HCT116 (cell line): ENCODE data around the gene PDK2. TPM values are rescaled to one million over a fixed set of nuclear protein-coding genes. Genes with fewer than 3 reads are reported as not detected.
A peak's percentile ranks its signal among the peaks of the same experiment; 100 is the strongest.

ENCODE experiments used
- ATAC-seq: fragments of 200-7000 bp; cut with Tn5 transposase; 2 replicates; pipeline ENCODE4 v1.9.1; 2020; ENCODE audit warnings: mild to moderate bottlenecking, moderate library complexity
- BruUV-seq: library from RNA; stranded (reverse); fragments of 400-500 nt; replicated peaks from 2 replicates; lab custom pipeline; 2021; lab: Mats Ljungman, UMichigan
- CTCF ChIA-PET: fragments of 300-600 bp; sonication (Branson Sonifier 250); formaldehyde crosslinking; loops from one replicate; lab custom pipeline; 2021; ENCODE audit warnings: antibody characterized with exemption; lab: Charles Lee
- POLR2A ChIA-PET: fragments of 300-600, 350-600 bp; sonication (Branson Sonifier 250); formaldehyde crosslinking; loops from one replicate; lab custom pipeline; 2021; ENCODE audit warnings: antibody characterized with exemption; lab: Charles Lee
- RAD21 ChIA-PET, 2 experiments: fragments of 300-600 bp; sonication (Branson Sonifier 250); formaldehyde crosslinking; loops; one replicate each; lab custom pipeline; 2023; ENCODE audit warnings: low total read pairs in 2 of 2; ENCODE audit not compliant: uncharacterized antibody in 2 of 2, unreplicated experiment in 2 of 2, low non-redundant PET in 1 of 2; lab: Charles Lee
- DNase-seq: peaks from one replicate; pipeline ENCODE4 v3.0.0-alpha.2; 2010; ENCODE audit warnings: low read depth, low spot score
- H2AFZ ChIP-seq: fragments of 200-600 bp; shearing (Covaris generic), sonication (generic); 2 replicates; pipeline ENCODE4 v1.6.1; 2017; ENCODE audit warnings: low read depth, mixed run types, mixed read lengths, antibody characterized with exemption, low read length; ENCODE audit not compliant: poor library complexity, severe bottlenecking
- H3K27ac ChIP-seq: 2 replicates; pipeline ENCODE4 v1.5.1; 2012; ENCODE audit warnings: low read depth, low read length
- H3K27me3 ChIP-seq: fragments of 200-600 bp; sonication (generic); 2 replicates; pipeline ENCODE4 v1.6.1; 2016; ENCODE audit warnings: mixed run types, low read length, mixed read lengths; ENCODE audit not compliant: insufficient read depth
- H3K36me3 ChIP-seq, 2 experiments: fragments of 200-500 bp in 1 of 2; fragments of 200-600 bp in 1 of 2; sonication (Bioruptor generic) in 1 of 2; sonication (generic) in 1 of 2; 2 replicates each; pipeline versions ENCODE4 v1.5.1 to v1.6.1; 2014 to 2016; ENCODE audit warnings: low read length in 2 of 2, inconsistent platforms in 1 of 2, mixed read lengths in 1 of 2, mixed run types in 1 of 2; ENCODE audit not compliant: insufficient read depth in 2 of 2, control insufficient read depth in 1 of 2
- H3K4me1 ChIP-seq, 2 experiments: fragments of 200-600 bp in 1 of 2; sonication (generic) in 1 of 2; 2 replicates each; pipeline versions ENCODE4 v1.5.1 to v1.6.1; 2012 to 2017; ENCODE audit warnings: low read length in 2 of 2, inconsistent platforms in 1 of 2, mild to moderate bottlenecking in 1 of 2, mixed read lengths in 1 of 2, mixed run types in 1 of 2, moderate library complexity in 1 of 2; ENCODE audit not compliant: insufficient read depth in 2 of 2, control insufficient read depth in 1 of 2
- H3K4me2 ChIP-seq: fragments of 200-600 bp; sonication (generic); 2 replicates; pipeline ENCODE4 v1.6.1; 2017; ENCODE audit warnings: mixed run types, low read length, mixed read lengths
- H3K4me3 ChIP-seq, 2 experiments: fragments of 200-600 bp in 1 of 2; sonication (generic) in 1 of 2; replicated peaks in 1 of 2; 2 replicates each; pipeline ENCODE4 v1.5.1; 2011 to 2016; ENCODE audit warnings: low read length in 2 of 2, control low read depth in 1 of 2, low read depth in 1 of 2, mild to moderate bottlenecking in 1 of 2, mixed read lengths in 1 of 2, mixed run types in 1 of 2
- H3K79me2 ChIP-seq: fragments of 200-600 bp; sonication (generic); 2 replicates; pipeline ENCODE4 v1.6.1; 2017; ENCODE audit warnings: mild to moderate bottlenecking, mixed run types, low read length, moderate library complexity, mixed read lengths; ENCODE audit not compliant: insufficient read depth
- H3K9ac ChIP-seq: fragments of 200-600 bp; sonication (generic); 2 replicates; pipeline ENCODE4 v1.6.1; 2016; ENCODE audit warnings: low read length, mixed read lengths
- H3K9me2 ChIP-seq: fragments of 200-600 bp; sonication (generic), shearing (Covaris generic); 2 replicates; pipeline ENCODE4 v1.6.1; 2017; ENCODE audit warnings: mixed run types, mild to moderate bottlenecking, moderate library complexity; ENCODE audit not compliant: insufficient read depth
- H3K9me3 ChIP-seq, 2 experiments: fragments of 200-500 bp in 1 of 2; fragments of 200-600 bp in 1 of 2; sonication (Bioruptor generic) in 1 of 2; sonication (generic) in 1 of 2; 2 replicates each; pipeline ENCODE4 v1.6.1; 2014 to 2017; ENCODE audit warnings: low read length in 2 of 2, mixed read lengths in 2 of 2, inconsistent platforms in 1 of 2, low read depth in 1 of 2, mild to moderate bottlenecking in 1 of 2, mixed run types in 1 of 2, moderate library complexity in 1 of 2; ENCODE audit not compliant: control insufficient read depth in 1 of 2, insufficient read depth in 1 of 2
- H4K20me1 ChIP-seq: fragments of 200-600 bp; sonication (generic), shearing (Covaris generic); 2 replicates; pipeline ENCODE4 v1.6.1; 2017; ENCODE audit warnings: mixed run types, mild to moderate bottlenecking, moderate library complexity; ENCODE audit not compliant: insufficient read depth
- CBX3 ChIP-seq: IDR thresholded peaks from 2 replicates; pipeline ENCODE4 v1.6.1; 2012; ENCODE audit warnings: low read depth
- CEBPB ChIP-seq: IDR thresholded peaks from 2 replicates; pipeline ENCODE4 v1.6.1; 2012; ENCODE audit warnings: low read depth
- CTCF ChIP-seq, 3 experiments: fragments of 200-600 bp in 1 of 3; sonication (generic) in 1 of 3; IDR thresholded peaks in 2 of 3; conservative IDR thresholded peaks in 1 of 3; 2 replicates each; pipeline ENCODE4 v1.5.1; 2012 to 2017; ENCODE audit warnings: low read depth in 2 of 3, low read length in 2 of 3, antibody characterized with exemption in 1 of 3, borderline replicate concordance in 1 of 3, control low read depth in 1 of 3, mild to moderate bottlenecking in 1 of 3, mixed read lengths in 1 of 3, mixed run types in 1 of 3, moderate library complexity in 1 of 3; ENCODE audit not compliant: insufficient read depth in 1 of 3
- EGR1 ChIP-seq: IDR thresholded peaks from 2 replicates; pipeline ENCODE4 v1.6.1; 2012; ENCODE audit warnings: low read depth
- ELF1 ChIP-seq: IDR thresholded peaks from 2 replicates; pipeline ENCODE4 v1.6.1; 2012; ENCODE audit warnings: low read depth, borderline replicate concordance
- EZH2 ChIP-seq: fragments of 200-600 bp; sonication (generic); IDR thresholded peaks from 2 replicates; pipeline ENCODE4 v1.6.1; 2017; ENCODE audit warnings: antibody characterized with exemption, mixed run types
- EZH2phosphoT487 ChIP-seq: fragments of 200-600 bp; IDR thresholded peaks from 2 replicates; pipeline ENCODE4 v1.6.1; 2018; ENCODE audit warnings: antibody characterized with exemption, borderline replicate concordance
- FOSL1 ChIP-seq: IDR thresholded peaks from 2 replicates; pipeline ENCODE4 v1.6.1; 2012; ENCODE audit warnings: low read depth
- MAX ChIP-seq: IDR thresholded peaks from 2 replicates; pipeline ENCODE4 v1.6.1; 2012
- POLR2A ChIP-seq: IDR thresholded peaks from 2 replicates; pipeline ENCODE4 v1.7.0; 2011; ENCODE audit warnings: borderline replicate concordance; ENCODE audit not compliant: insufficient read depth, insufficient read length; ENCODE audit errors: extremely low read depth
- POLR2AphosphoS5 ChIP-seq: IDR thresholded peaks from 2 replicates; pipeline ENCODE4 v1.6.1; 2011; ENCODE audit warnings: mild to moderate bottlenecking, low read depth, low read length, moderate library complexity
- RAD21 ChIP-seq: IDR thresholded peaks from 2 replicates; pipeline ENCODE4 v1.6.1; 2012; ENCODE audit warnings: low read depth, mild to moderate bottlenecking
- REST ChIP-seq: IDR thresholded peaks from 2 replicates; pipeline ENCODE4 v1.6.1; 2012; ENCODE audit warnings: low read depth
- SIN3A ChIP-seq: IDR thresholded peaks from 2 replicates; pipeline ENCODE4 v1.6.1; 2012; ENCODE audit warnings: low read depth
- SP1 ChIP-seq: IDR thresholded peaks from 2 replicates; pipeline ENCODE4 v1.6.1; 2012; ENCODE audit warnings: low read depth
- SRF ChIP-seq: IDR thresholded peaks from 2 replicates; pipeline ENCODE4 v1.6.1; 2012; ENCODE audit warnings: low read depth
- YY1 ChIP-seq: IDR thresholded peaks from 2 replicates; pipeline ENCODE4 v1.6.1; 2011; ENCODE audit warnings: low read length, low read depth, moderate library complexity, mild to moderate bottlenecking; ENCODE audit not compliant: insufficient replicate concordance; ENCODE audit errors: extremely low read depth
- ZFX ChIP-seq: fragments of 450-650 bp; IDR thresholded peaks from 2 replicates; pipeline ENCODE4 v1.6.1; 2017
- intact Hi-C: fragments of 100-400 bp; cut with micrococcal nuclease; formaldehyde crosslinking; loops from 2 replicates; pipeline ENCODE4 v1.10.0; 2022
- total RNA-seq: library from RNA; stranded (reverse); gene quantifications from one replicate; pipeline ENCODE4 v1.2.1, GENCODE V29; 2021; ENCODE audit not compliant: unreplicated experiment
- TF ChIP-seq, protein P1 (sequence below): IDR thresholded peaks from 2 replicates; pipeline ENCODE4 v1.6.1; 2012
- TF ChIP-seq, protein P2 (sequence below): IDR thresholded peaks from 2 replicates; pipeline ENCODE4 v1.6.1; 2011; ENCODE audit warnings: mild to moderate bottlenecking, low read length, moderate library complexity; ENCODE audit not compliant: insufficient replicate concordance; ENCODE audit errors: extremely low read depth

Gene PDK2
- total RNA-seq, 1 experiment from 2014 or later: 39.1 TPM

GRCh38 chr17:50066995-50067394 is 28.2 kb upstream of the PDK2 start:
- H3K27ac ChIP-seq: peak overlapping the region; percentile 93
- no peaks in the 10 kb centered on the region for H4K20me1 ChIP-seq
- H3K9me2 ChIP-seq: no peaks in the 10 kb centered on the region
- H3K4me1 ChIP-seq: peaks cover 50 to 57% of the 10 kb centered on the region in 2 experiments
- H3K4me3 ChIP-seq: no peak overlapping the region
- peaks cover 87% of the 10 kb centered on the region for H3K79me2 ChIP-seq
- no peak for DNase-seq
- H2AFZ ChIP-seq: no peak overlapping the region
- peak overlapping the region; percentile 20 for H3K9ac ChIP-seq
- TSS peak; percentile 7 for BruUV-seq
- POLR2A ChIA-PET: interaction anchor here (1.6 kb wide), 1 partner anchor 11 kb away, joined by 7 read pairs; the partner anchor contains the start of gene ITGA3
- no peak for ATAC-seq
- no peak for TF ChIP-seq SP1
- TF ChIP-seq SIN3A: no peak
- TF ChIP-seq CBX3: no peak
- no peak for TF ChIP-seq POLR2A
- no peak for TF ChIP-seq SRF
- no peak for TF ChIP-seq MAX
- TF ChIP-seq RAD21: no peak
- no peak for TF ChIP-seq POLR2AphosphoS5
- no peak for TF ChIP-seq REST
- TF ChIP-seq, protein P1, sequence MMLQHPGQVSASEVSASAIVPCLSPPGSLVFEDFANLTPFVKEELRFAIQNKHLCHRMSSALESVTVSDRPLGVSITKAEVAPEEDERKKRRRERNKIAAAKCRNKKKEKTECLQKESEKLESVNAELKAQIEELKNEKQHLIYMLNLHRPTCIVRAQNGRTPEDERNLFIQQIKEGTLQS: no peak
- TF ChIP-seq EZH2phosphoT487: no peak
- no peak for TF ChIP-seq CEBPB
- TF ChIP-seq EZH2: no peak
- TF ChIP-seq, protein P2, sequence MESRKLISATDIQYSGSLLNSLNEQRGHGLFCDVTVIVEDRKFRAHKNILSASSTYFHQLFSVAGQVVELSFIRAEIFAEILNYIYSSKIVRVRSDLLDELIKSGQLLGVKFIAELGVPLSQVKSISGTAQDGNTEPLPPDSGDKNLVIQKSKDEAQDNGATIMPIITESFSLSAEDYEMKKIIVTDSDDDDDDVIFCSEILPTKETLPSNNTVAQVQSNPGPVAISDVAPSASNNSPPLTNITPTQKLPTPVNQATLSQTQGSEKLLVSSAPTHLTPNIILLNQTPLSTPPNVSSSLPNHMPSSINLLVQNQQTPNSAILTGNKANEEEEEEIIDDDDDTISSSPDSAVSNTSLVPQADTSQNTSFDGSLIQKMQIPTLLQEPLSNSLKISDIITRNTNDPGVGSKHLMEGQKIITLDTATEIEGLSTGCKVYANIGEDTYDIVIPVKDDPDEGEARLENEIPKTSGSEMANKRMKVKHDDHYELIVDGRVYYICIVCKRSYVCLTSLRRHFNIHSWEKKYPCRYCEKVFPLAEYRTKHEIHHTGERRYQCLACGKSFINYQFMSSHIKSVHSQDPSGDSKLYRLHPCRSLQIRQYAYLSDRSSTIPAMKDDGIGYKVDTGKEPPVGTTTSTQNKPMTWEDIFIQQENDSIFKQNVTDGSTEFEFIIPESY: no peak
- no peak for TF ChIP-seq FOSL1
- no peak for TF ChIP-seq CTCF (IDR thresholded peaks at IDR 0.05 in 2 of 3, conservative IDR thresholded peaks at IDR 0.05 in 1 of 3; ENCODE audit: borderline replicate concordance in 1 of 3, insufficient read depth in 1 of 3, low read depth in 2 of 3, low read length in 2 of 3)
- TF ChIP-seq YY1: no peak
- TF ChIP-seq ZFX: no peak
- no peak for TF ChIP-seq EGR1
- TF ChIP-seq ELF1: no peak
- TF ChIP-seq, all 23 proteins: peak for 0
- ChIA-PET RAD21 (interaction anchor here in 1 of 2 experiments (1.1 kb wide), 1 partner anchor 11 kb away, joined by 3 read pairs; no protein-coding TSS in a partner anchor), CTCF (interaction anchor here (0.8 to 2.1 kb wide), 3 partner anchors 13 to 69 kb away, joined by 3 to 6 read pairs (median 3); no protein-coding TSS in a partner anchor)
- intact Hi-C loops: no loop called here
- Histone ChIP-seq H3K9me3 (no peaks in the 10 kb centered on the region), H3K27me3 (no peaks in the 10 kb centered on the region), H3K36me3 (peaks cover 45 to 52% of the 10 kb centered on the region in 2 experiments; a peak in 3 of 4 replicates), H3K4me2 (0 out of 2 replicates have a peak overlapping the region, but pooled peaks have one; percentile 2)
